Colonic mucosa (tissue), 4 donors: ENCODE measurements around the gene ZNHIT1. TPM values are rescaled to one million over a fixed set of nuclear protein-coding genes. Genes with fewer than 3 reads are reported as not detected.

Experiments
- DNase-seq: peaks from one replicate; pipeline ENCODE4 v3.0.0-alpha.2; 2020
- H3K27ac ChIP-seq: fragments of 200-600 bp; one replicate; pipeline ENCODE4 v1.8.0; 2021
- H3K27me3 ChIP-seq: fragments of 200-600 bp; one replicate; pipeline ENCODE4 v1.8.0; 2021
- H3K36me3 ChIP-seq: fragments of 200-600 bp; one replicate; pipeline ENCODE4 v1.8.0; 2021
- H3K4me1 ChIP-seq: fragments of 200-600 bp; one replicate; pipeline ENCODE4 v1.8.0; 2021; ENCODE audit warnings: mild to moderate bottlenecking
- H3K4me3 ChIP-seq: fragments of 200-600 bp; one replicate; pipeline ENCODE4 v1.8.0; 2021
- H3K9ac ChIP-seq, 2 donors: one replicate each; pipeline ENCODE4 v1.7.0; 2013; ENCODE audit warnings: control low read depth in 2 of 2, low read depth in 2 of 2, low read length in 2 of 2
- H3K9me3 ChIP-seq: fragments of 200-600 bp; one replicate; pipeline ENCODE4 v1.8.0; 2021
- CTCF ChIP-seq: fragments of 200-600 bp; IDR thresholded peaks from one replicate; pipeline ENCODE4 v1.8.0; 2022; ENCODE audit warnings: antibody characterized with exemption, mild to moderate bottlenecking
- intact Hi-C: fragments of 100-400 bp; cut with DNase I; formaldehyde crosslinking; loops from one replicate; pipeline ENCODE4 v1.14.1; 2022
- total RNA-seq, 2 donors: library from RNA; stranded (reverse); fragmentation: NEBNext Ultra II Directional in 1 of 2; extraction: Animal tissue kit (Norgen Biotek cat#: 25700) in 1 of 2; gene quantifications; one replicate each; pipeline ENCODE4 v1.2.1, GENCODE V29; 2021
- donor health status: healthy.
- donor health status: DM: no; HTN: no; CAD: no.
- donor health status: DM: no; HTN: no; CAD: no.

Gene ZNHIT1
- total RNA-seq, 2 donors from 2014 or later = 85.7 to 98.1 TPM

DNA sequence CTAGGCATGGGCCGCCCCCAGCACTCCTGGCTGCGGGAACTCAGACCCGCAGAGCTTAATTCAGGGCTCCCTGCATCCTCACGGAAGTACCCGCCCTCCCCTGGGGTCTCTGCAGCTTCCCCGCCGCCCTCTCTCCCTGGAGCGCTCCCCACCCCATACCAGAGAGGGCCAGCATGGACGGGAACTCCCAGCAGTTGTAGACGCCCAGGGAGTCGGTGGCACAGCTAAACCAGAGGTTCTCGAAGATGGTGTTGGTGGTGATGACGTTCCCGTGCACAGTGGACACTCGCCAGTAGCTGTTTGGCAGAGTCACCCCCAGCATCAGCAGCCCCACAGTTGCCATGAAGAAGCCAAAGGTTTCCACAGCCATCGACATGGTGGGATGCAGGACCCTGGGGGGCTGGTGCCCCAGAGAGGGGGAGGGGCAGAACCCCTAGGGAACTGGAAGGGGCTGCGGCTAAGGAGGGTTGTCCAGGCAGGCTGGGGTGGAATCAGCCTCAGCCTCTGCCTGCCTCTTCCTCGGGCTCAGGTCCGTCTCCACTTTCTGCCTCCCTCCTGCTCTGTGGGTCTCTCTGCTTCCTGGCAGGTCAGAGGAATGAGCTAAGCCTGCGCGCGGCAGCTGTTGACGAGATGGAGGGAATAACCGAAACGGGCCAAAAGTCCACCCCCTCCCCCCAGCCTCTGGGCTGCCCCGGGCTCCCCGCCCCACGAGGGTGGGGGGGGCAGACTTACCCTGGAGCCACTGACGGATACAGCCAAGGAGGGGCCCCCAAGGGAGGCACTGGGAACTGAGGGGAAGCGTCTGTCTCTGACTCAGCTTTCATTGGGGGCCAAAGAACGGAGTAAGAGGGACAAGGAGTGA lies 19.5 kb downstream of the ZNHIT1 start, which contains the start of gene CLDN15:
Gene CLDN15 (minus strand): TSS at position 597 of the 862 bp plus-strand sequence. CDS start 221 bp downstream, at position 376.
- no peaks in the 10 kb centered on the region for H3K9me3 ChIP-seq
- H3K4me3 ChIP-seq = peak within 1 kb of the TSS; percentile 26
- intact Hi-C loops = no loop called here
- no peaks in the 10 kb centered on the region for H3K4me1 ChIP-seq
- peak; percentile 86 for DNase-seq
- peak within 1 kb of the TSS; percentile 52 for H3K27ac ChIP-seq
- H3K9ac ChIP-seq = peak within 1 kb of the TSS; percentile 56 to 90
- no peak for TF ChIP-seq CTCF
- H3K36me3 ChIP-seq = no peaks in the 10 kb centered on the region
- H3K27me3 ChIP-seq = no peaks in the 10 kb centered on the region

DNA sequence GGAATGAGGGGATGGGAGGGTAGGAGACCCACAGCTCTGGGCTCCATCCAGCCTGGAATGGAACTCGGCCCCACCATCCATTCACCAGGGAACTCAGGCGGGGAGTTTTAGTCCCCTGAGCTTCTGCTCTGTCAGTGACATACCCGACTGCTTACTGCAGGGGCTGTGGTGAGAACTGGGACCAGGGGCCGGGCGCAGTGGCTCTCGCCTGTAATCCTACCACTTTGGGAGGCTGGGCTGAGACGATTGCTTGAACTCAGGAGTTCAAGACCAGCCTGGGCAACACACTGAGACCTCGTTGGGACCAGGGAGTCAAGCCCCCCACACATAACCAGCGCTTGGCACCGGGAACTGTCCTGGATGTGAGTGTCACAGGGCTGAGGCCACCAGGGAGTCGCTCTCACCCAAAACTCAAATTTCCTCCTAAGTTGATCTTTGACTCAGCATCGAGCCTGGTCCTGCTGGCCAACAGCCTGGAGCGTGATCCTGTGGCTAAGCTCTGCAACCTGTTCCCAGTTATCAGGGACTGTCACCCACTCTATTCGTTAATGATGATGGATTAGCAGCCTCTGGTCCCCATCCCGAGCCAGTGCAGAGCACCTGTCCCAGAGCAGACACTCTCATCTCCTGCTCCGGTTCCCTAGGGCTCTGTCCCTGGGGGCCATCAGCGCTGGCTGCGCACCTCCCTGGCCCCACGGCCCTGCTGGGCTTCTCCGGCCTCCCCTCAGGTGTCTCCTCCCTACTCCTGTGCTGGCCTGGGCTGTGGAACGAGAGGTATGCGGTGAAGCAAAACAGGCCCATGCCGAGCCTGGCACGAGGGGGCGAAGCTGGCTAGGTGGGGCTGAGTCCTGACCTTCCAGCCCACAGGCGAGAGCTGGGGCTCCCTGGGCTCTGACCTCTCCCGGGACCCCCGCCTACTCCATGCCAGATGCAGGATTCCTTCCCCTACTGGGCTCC lies 20.5 kb downstream of the ZNHIT1 start:
- Histone ChIP-seq H3K4me1 (peaks cover 2% of the 10 kb centered on the region), H3K36me3 (no peaks in the 10 kb centered on the region), H3K9me3 (no peaks in the 10 kb centered on the region), H3K4me3 (no peak overlapping the region), H3K27ac (peak overlapping the region; percentile 52), H3K27me3 (no peaks in the 10 kb centered on the region), H3K9ac (peak overlapping the region; percentile 56 to 90)
- no peak for TF ChIP-seq CTCF
- DNase-seq = no peak
- intact Hi-C loops = no loop called here

- intact Hi-C loops = no loop called here
- no peak overlapping the region for H3K4me3 ChIP-seq
- H3K4me1 ChIP-seq = peaks cover 6% of the 10 kb centered on the region
Measured at GRCh38 chr7:101239191-101239950, 21.4 kb downstream of the ZNHIT1 start.

DNA sequence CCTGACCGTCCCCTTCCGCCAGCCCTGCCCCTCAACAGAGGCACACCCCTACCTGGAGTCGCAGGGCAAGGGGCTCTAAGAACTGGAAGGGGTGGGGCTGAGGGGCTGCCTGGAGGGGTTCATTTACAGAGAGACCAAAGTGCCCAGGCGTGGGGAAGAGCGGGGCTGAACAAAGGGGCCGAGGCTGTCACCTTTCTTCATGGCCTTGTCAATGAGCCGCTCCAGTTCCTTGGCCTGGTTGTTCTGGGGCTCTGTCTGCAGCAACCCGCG lies 21.9 kb downstream of the ZNHIT1 start:
- no peak for TF ChIP-seq CTCF
- Histone ChIP-seq H3K27ac (no peak overlapping the region), H3K9me3 (no peaks in the 10 kb centered on the region), H3K36me3 (no peaks in the 10 kb centered on the region), H3K4me3 (no peak overlapping the region), H3K4me1 (peaks cover 6% of the 10 kb centered on the region), H3K27me3 (no peaks in the 10 kb centered on the region), H3K9ac (no peak overlapping the region)
- intact Hi-C loops = no loop called here
- no peak for DNase-seq

More at GRCh38 chr7:101239191-101239950, 21.4 kb downstream of the ZNHIT1 start:
- no peak for DNase-seq
- Histone ChIP-seq H3K9ac (no peak overlapping the region), H3K9me3 (no peaks in the 10 kb centered on the region), H3K27me3 (no peaks in the 10 kb centered on the region), H3K27ac (no peak overlapping the region), H3K36me3 (no peaks in the 10 kb centered on the region)
- TF ChIP-seq CTCF = no peak
